ENCODE data around the gene SKAP1. TPM values are rescaled to one million over a fixed set of nuclear protein-coding genes. Genes with fewer than 3 reads are reported as not detected.
"Not testable (repeated sequence)": the region's sequence is repeated elsewhere in the genome, so short reads cannot be mapped to it uniquely, and the experiment has no call there.

SKAP1 gene
- total and polyA plus RNA-seq, 8 donors, result 1.2 to 3.0 (median 1.8) TPM

DNA sequence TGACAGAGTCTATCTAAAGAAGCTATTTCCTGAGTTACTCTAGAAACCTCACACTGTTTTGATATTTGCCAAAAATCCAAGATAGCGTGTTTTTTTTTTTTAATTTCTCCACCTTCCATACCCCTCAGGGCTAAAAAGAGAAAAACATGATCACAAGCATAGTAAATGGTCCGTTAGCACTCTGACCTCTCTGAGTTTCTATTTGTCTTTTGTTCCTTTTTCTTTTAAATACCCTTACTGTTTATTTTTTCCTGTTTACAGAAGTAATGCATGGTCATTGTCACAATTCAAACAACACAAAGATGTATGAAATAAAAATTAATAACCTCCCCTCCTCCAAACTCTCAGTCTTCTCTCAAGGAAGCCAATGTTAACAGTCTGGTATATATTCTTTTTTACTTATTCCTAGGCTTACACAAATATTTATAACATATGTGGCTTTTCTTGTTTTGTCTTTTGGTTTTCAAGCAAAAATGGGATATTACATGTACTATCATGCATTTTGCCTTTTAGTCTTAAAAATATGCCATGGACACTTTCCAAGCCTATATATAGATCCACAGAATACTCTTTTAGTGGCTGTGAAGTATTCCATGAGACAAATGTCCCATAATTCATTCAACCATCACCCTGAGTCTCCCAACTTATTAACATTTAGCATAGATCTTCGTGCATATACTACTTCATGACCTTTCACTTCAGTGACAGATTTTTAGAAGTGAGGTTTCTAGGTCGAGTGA lies 3.1 kb downstream of the SKAP1 start:
- H3K4me3 ChIP-seq, result no peak overlapping the region
- H3K27me3 ChIP-seq, result peaks cover 27 to 48% of the 10 kb centered on the region in 2 donors
- no peak overlapping the region for H3K27ac ChIP-seq
- H3K4me1 ChIP-seq, result no peaks in the 10 kb centered on the region
- intact Hi-C loops (cut with DNase I), result no loop called here
- DNase-seq (no peak), ATAC-seq (no peak)
- no peaks in the 10 kb centered on the region for H3K36me3 ChIP-seq
- no peak for TF ChIP-seq CTCF (IDR thresholded peaks at IDR 0.05)
- H3K9me3 ChIP-seq, result no peaks in the 10 kb centered on the region

DNA sequence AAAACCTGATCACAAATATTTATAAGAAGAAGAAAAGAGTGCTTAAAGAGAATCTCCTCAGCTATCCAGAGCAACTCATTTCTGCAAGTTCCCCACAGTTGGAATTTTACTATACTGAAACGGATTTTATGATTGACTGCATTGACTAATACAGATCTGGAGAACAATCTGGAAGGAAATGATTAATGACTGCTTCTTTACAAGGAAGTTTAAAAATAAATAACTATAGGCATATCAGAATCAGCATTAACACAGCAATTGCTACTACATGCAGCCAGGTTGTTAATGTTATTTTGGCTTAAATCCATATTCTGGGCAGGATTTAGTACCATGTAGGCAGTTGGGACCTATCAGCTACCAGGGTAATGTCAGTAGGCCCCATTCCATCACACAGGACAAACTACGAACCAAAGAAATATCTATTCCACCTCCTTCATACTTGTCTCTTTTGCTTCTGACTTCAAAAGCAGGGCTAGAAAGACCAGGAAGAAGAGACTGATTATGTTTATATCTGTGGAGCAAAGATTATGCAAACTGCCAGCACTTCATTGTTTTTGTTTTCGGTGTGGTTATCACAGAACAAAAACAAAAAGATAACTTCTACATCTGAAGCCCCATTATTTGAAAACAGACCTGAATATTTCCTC lies 3.9 kb downstream of the SKAP1 start:
- Histone ChIP-seq H3K4me3 (no peak overlapping the region), H3K27ac (no peak overlapping the region), H3K27me3 (peaks cover 24 to 41% of the 10 kb centered on the region in 2 donors), H3K4me1 (no peaks in the 10 kb centered on the region), H3K9me3 (no peaks in the 10 kb centered on the region), H3K36me3 (no peaks in the 10 kb centered on the region)
- TF ChIP-seq CTCF (IDR thresholded peaks at IDR 0.05), result no peak
- DNase-seq (no peak), ATAC-seq (no peak)
- intact Hi-C loops (cut with DNase I), result no loop called here

DNA sequence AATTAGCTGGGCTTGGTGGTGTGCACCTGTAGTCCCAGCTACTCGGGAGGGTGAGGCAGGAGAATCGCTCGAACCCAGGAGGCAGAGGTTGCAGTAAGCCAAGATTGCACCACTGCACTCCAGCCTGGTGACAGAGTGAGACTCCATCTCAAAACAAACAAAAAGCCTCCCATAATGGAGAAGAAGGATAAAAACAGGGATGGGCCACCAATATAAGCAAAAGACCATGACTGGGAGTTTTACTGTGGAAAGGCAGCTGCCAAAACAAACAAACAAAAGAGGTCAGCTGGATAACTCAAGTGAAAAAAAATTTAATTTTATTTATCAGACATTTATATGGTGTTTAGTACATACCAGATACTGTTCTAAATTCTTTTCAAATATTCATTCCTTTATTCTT lies 8.0 kb downstream of the SKAP1 start:
- H3K9me3 ChIP-seq; H3K4me1 ChIP-seq; H3K36me3 ChIP-seq; H3K27ac ChIP-seq; intact Hi-C loops (cut with DNase I); DNase-seq; ATAC-seq; H3K4me3 ChIP-seq: not testable (repeated sequence)
- H3K27me3 ChIP-seq, result peaks cover 0 to 11% of the 10 kb centered on the region in 2 donors

DNA sequence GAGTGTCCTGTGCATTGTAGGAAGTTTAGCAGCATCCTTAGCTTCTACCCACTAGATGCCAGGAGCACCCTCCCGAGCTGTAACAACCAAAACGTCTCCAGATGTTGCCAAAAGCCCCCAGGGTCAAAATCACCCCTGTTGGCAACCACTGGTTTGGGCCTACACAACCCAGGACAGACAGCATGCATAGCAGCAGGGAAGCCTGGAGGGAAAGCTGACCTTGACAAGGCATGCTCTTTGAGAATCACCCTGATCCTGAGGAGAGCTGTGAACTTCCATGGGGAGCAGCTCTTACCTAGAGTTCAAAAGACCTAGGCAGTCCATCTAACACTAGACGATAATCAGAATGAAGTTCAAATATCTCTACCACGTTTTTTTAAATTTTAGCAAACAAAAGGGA lies 9.2 kb downstream of the SKAP1 start:
- TF ChIP-seq CTCF (IDR thresholded peaks at IDR 0.05), result no peak
- ATAC-seq, result no peak

DNA sequence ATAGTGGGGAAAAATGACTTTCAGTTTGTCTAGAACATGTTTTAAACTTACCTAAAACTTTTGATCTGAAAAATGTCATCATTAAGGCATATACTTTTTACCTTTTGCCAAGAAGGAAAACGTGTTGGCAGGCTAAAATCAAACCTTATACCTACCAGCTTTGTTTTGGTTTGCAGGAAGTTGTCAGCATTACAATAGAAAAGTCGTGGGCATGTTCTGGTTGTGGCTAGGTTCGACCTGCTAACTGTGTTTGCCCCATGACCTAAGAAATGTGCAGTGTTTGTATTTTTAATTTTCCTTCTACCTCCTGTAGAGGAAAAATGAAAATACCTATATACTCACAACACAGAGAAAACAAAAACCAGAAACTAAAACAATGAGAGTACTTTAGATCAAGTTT lies 13.0 kb downstream of the SKAP1 start:
- DNase-seq (no peak), ATAC-seq (no peak)
- Histone ChIP-seq H3K4me1 (no peaks in the 10 kb centered on the region), H3K4me3 (no peak overlapping the region), H3K27ac (no peak overlapping the region), H3K36me3 (no peaks in the 10 kb centered on the region), H3K27me3 (peaks cover 14 to 38% of the 10 kb centered on the region in 2 donors), H3K9me3 (no peaks in the 10 kb centered on the region)
- intact Hi-C loops (cut with DNase I), result no loop called here
- TF ChIP-seq CTCF (IDR thresholded peaks at IDR 0.05), result no peak

More for the DNA sequence above, 9.2 kb downstream of the SKAP1 start:
- Histone ChIP-seq H3K4me1 (no peaks in the 10 kb centered on the region), H3K9me3 (no peaks in the 10 kb centered on the region), H3K4me3 (no peak overlapping the region), H3K27me3 (peaks cover 7 to 22% of the 10 kb centered on the region in 2 donors), H3K27ac (no peak overlapping the region), H3K36me3 (no peaks in the 10 kb centered on the region)
- no peak for DNase-seq
- intact Hi-C loops (cut with DNase I), result no loop called here
